HEK293 (cell line): ENCODE results near the gene NEURL1.

Experiments
- CTCF ChIA-PET: fragments of 350-600 bp; formaldehyde crosslinking; extraction: SDS; loops from one replicate; lab custom pipeline; 2021; ENCODE audit warnings: antibody characterized with exemption; lab: Yijun Ruan, JAX
- POLR2A ChIA-PET: fragments of 300-600 bp; formaldehyde crosslinking; extraction: SDS; loops from one replicate; lab custom pipeline; 2020; ENCODE audit warnings: antibody characterized with exemption, inconsistent platforms; lab: Yijun Ruan, JAX
- H3K27ac ChIP-seq: fragments of 200-500 bp; sonication (Bioruptor generic); 2 replicates; pipeline ENCODE4 v1.5.1; 2014; ENCODE audit warnings: low read depth, low read length, control low read depth, inconsistent platforms; ENCODE audit errors: extremely low read depth
- H3K36me3 ChIP-seq, 2 experiments: fragments of 200-500 bp in 1 of 2; sonication (Bioruptor generic) in 1 of 2; 1 replicate in 1 of 2; 2 replicates in 1 of 2; pipeline ENCODE4 v1.5.1; 2014 to 2017; ENCODE audit warnings: inconsistent platforms in 2 of 2, low read length in 2 of 2; ENCODE audit not compliant: control insufficient read depth in 2 of 2, insufficient read depth in 1 of 2
- H3K4me1 ChIP-seq: fragments of 200-500 bp; sonication (Bioruptor generic); 2 replicates; pipeline ENCODE4 v1.5.1; 2014; ENCODE audit warnings: mild to moderate bottlenecking, low read length, inconsistent platforms; ENCODE audit not compliant: control insufficient read depth, insufficient read depth
- H3K4me3 ChIP-seq: 2 replicates; pipeline ENCODE4 v1.5.1; 2011; ENCODE audit warnings: low read depth, mild to moderate bottlenecking, control low read depth, low read length, moderate library complexity
- H3K9me3 ChIP-seq: fragments of 200-500 bp; sonication (Bioruptor generic); 2 replicates; pipeline ENCODE4 v1.5.1; 2014; ENCODE audit warnings: low read depth, low read length, inconsistent platforms; ENCODE audit not compliant: control insufficient read depth, insufficient read depth
- BCL11B ChIP-seq: fragments of 450-650 bp; formaldehyde crosslinking; IDR thresholded peaks from 2 replicates; pipeline ENCODE4 v1.5.1; 2016; ENCODE audit warnings: low read depth, missing biosample characterization, missing genetic modification characterization
- FEZF1 ChIP-seq: fragments of 450-650 bp; formaldehyde crosslinking; IDR thresholded peaks from 2 replicates; pipeline ENCODE4 v1.5.1; 2016; ENCODE audit warnings: missing biosample characterization, missing genetic modification characterization
- GFI1B ChIP-seq: fragments of 450-650 bp; formaldehyde crosslinking; IDR thresholded peaks from 2 replicates; pipeline ENCODE4 v1.5.1; 2016; ENCODE audit warnings: missing biosample characterization, missing genetic modification characterization
- GLIS1 ChIP-seq: fragments of 450-650 bp; formaldehyde crosslinking; IDR thresholded peaks from 2 replicates; pipeline ENCODE4 v1.5.1; 2016; ENCODE audit warnings: missing biosample characterization, missing genetic modification characterization
- PBX3 ChIP-seq: sonication (generic); formaldehyde crosslinking; IDR thresholded peaks from 2 replicates; pipeline ENCODE4 v1.8.1; 2022; ENCODE audit warnings: mild to moderate bottlenecking, moderate library complexity, missing genetic modification reagents
- TRIM28 ChIP-seq: IDR thresholded peaks from 2 replicates; pipeline ENCODE4 v1.6.1; 2011; ENCODE audit warnings: low read length, control low read depth, borderline replicate concordance
- ZFHX2 ChIP-seq: fragments of 450-650 bp; formaldehyde crosslinking; conservative IDR thresholded peaks from 2 replicates; pipeline ENCODE4 v1.5.1; 2016; ENCODE audit warnings: missing biosample characterization, missing genetic modification characterization
- ZFP69B ChIP-seq: fragments of 450-650 bp; formaldehyde crosslinking; IDR thresholded peaks from 2 replicates; pipeline ENCODE4 v1.5.1; 2016; ENCODE audit warnings: missing biosample characterization, missing genetic modification characterization
- ZIC2 ChIP-seq: fragments of 450-650 bp; formaldehyde crosslinking; IDR thresholded peaks from 2 replicates; pipeline ENCODE4 v1.5.1; 2016; ENCODE audit warnings: missing biosample characterization, missing genetic modification characterization
- ZNF114 ChIP-seq: fragments of 450-650 bp; formaldehyde crosslinking; IDR thresholded peaks from 2 replicates; pipeline ENCODE4 v1.5.0; 2017; ENCODE audit warnings: missing biosample characterization, missing genetic modification characterization
- ZNF18 ChIP-seq: fragments of 450-650 bp; formaldehyde crosslinking; IDR thresholded peaks from 2 replicates; pipeline ENCODE4 v1.5.1; 2016; ENCODE audit warnings: missing biosample characterization, missing genetic modification characterization
- ZNF184 ChIP-seq: fragments of 450-650 bp; IDR thresholded peaks from 2 replicates; pipeline ENCODE4 v1.5.1; 2018; ENCODE audit warnings: missing biosample characterization, mild to moderate bottlenecking, missing genetic modification characterization
- ZNF2 ChIP-seq: fragments of 450-650 bp; formaldehyde crosslinking; IDR thresholded peaks from 2 replicates; pipeline ENCODE4 v1.5.1; 2016; ENCODE audit warnings: missing biosample characterization, missing genetic modification characterization
- ZNF239 ChIP-seq: fragments of 450-650 bp; formaldehyde crosslinking; IDR thresholded peaks from 2 replicates; pipeline ENCODE4 v1.5.1; 2016; ENCODE audit warnings: missing biosample characterization, missing genetic modification characterization
- ZNF555 ChIP-seq: fragments of 450-650 bp; formaldehyde crosslinking; conservative IDR thresholded peaks from 2 replicates; pipeline ENCODE4 v1.5.1; 2017; ENCODE audit warnings: missing biosample characterization, mild to moderate bottlenecking, missing genetic modification characterization, inconsistent platforms
- ZNF580 ChIP-seq: fragments of 450-650 bp; formaldehyde crosslinking; IDR thresholded peaks from 2 replicates; pipeline ENCODE4 v1.5.1; 2016; ENCODE audit warnings: missing biosample characterization, missing genetic modification characterization
- ZNF785 ChIP-seq: fragments of 450-650 bp; formaldehyde crosslinking; IDR thresholded peaks from 2 replicates; pipeline ENCODE4 v1.5.1; 2016; ENCODE audit warnings: missing biosample characterization, missing genetic modification characterization

Gene NEURL1

GRCh38 chr10:103574097-103575061 lies 80.9 kb downstream of the NEURL1 start:
- Histone ChIP-seq H3K9me3 (no peaks in the 10 kb centered on the region), H3K27ac (no peak overlapping the region), H3K4me3 (no peak overlapping the region), H3K4me1 (peaks cover 3% of the 10 kb centered on the region; the same call in 1 of the 2 replicates), H3K36me3 (no peaks in the 10 kb centered on the region)
- CTCF ChIA-PET: interaction anchor here (0.6 to 1.5 kb wide), 2 partner anchors 10 to 14 kb away, joined by 3 to 7 read pairs; no protein-coding TSS in a partner anchor
- POLR2A ChIA-PET: no interaction called here
- no peak for TF ChIP-seq ZNF184
- no peak for TF ChIP-seq ZNF555 (tag by site-specific recombination)
- TF ChIP-seq ZNF18 (tag by site-specific recombination): no peak
- peak; percentile 84 for TF ChIP-seq GLIS1 (tag by site-specific recombination)
- no peak for TF ChIP-seq TRIM28

GRCh38 chr10:103575416-103576075 lies 82.0 kb downstream of the NEURL1 start:
- H3K9me3 ChIP-seq: no peaks in the 10 kb centered on the region
- H3K27ac ChIP-seq: no peak overlapping the region
- H3K4me3 ChIP-seq: no peak overlapping the region
- H3K36me3 ChIP-seq: no peaks in the 10 kb centered on the region
- POLR2A ChIA-PET: no interaction called here
- TF ChIP-seq ZNF785 (tag by site-specific recombination) (no peak), GFI1B (tag by site-specific recombination) (no peak), ZNF18 (tag by site-specific recombination) (no peak), TRIM28 (no peak), ZNF114 (tag by site-specific recombination) (no peak), ZFP69B (no peak), ZIC2 (peak; percentile 47), FEZF1 (tag by site-specific recombination) (0 out of 2 replicates have a peak, but pooled peaks have one; percentile 5), ZNF239 (tag by site-specific recombination) (no peak), BCL11B (tag by site-specific recombination) (no peak)
- TF ChIP-seq, all 188 proteins: peak for 2
- peaks cover 3% of the 10 kb centered on the region; the same call in 1 of the 2 replicates for H3K4me1 ChIP-seq
- CTCF ChIA-PET: interaction anchor here (0.6 to 0.7 kb wide), 2 partner anchors 10 to 23 kb away, joined by 3 read pairs; no protein-coding TSS in a partner anchor

GRCh38 chr10:103576076-103576471 lies 82.6 kb downstream of the NEURL1 start:
- H3K9me3 ChIP-seq: no peaks in the 10 kb centered on the region
- H3K36me3 ChIP-seq: no peaks in the 10 kb centered on the region
- no peak overlapping the region for H3K4me3 ChIP-seq
- ChIA-PET CTCF (interaction anchor here (0.7 to 1.6 kb wide), 2 partner anchors 11 to 17 kb away, joined by 3 to 6 read pairs; no protein-coding TSS in a partner anchor), POLR2A (no interaction called here)
- no peak overlapping the region for H3K27ac ChIP-seq
- peaks cover 3% of the 10 kb centered on the region; the same call in 1 of the 2 replicates for H3K4me1 ChIP-seq
- peak; percentile 43; the same call in 1 of the 2 replicates for TF ChIP-seq ZNF580 (tag by site-specific recombination)
- no peak for TF ChIP-seq ZNF2 (tag by site-specific recombination)
- TF ChIP-seq PBX3: no peak
- TF ChIP-seq ZFHX2 (tag by site-specific recombination): peak; percentile 42; the same call in 1 of the 2 replicates
